CD14-positive monocyte (primary cell): Measurements from ENCODE around the gene TMEM187. TPM values are rescaled to one million over a fixed set of nuclear protein-coding genes. Genes with fewer than 3 reads are reported as not detected.
A peak's percentile ranks its signal among the peaks of the same experiment; 100 is the strongest.

Experiments used
- DNase-seq, 3 donors: peaks; one replicate each; pipeline ENCODE4 v3.0.0-alpha.2; 2011 to 2022
- H2AFZ ChIP-seq: 2 replicates; pipeline ENCODE4 v1.6.0; 2012; ENCODE audit warnings: mild to moderate bottlenecking, low read depth, low read length, inconsistent platforms; ENCODE audit not compliant: insufficient read depth, poor library complexity, severe bottlenecking
- H3K27ac ChIP-seq, 2 donors: 1 replicate in 1 of 2; 2 replicates in 1 of 2; pipeline ENCODE4 v1.5.1; 2012 to 2013; ENCODE audit warnings: low read length in 2 of 2, control low read depth in 1 of 2, inconsistent platforms in 1 of 2, low read depth in 1 of 2, mild to moderate bottlenecking in 1 of 2
- H3K27me3 ChIP-seq, 2 donors: one replicate each; pipeline versions ENCODE4 v1.6.0 to v1.6.1; 2011 to 2013; ENCODE audit warnings: low read length in 2 of 2; ENCODE audit not compliant: control insufficient read depth in 2 of 2, insufficient read depth in 2 of 2
- H3K36me3 ChIP-seq, 2 donors: replicated peaks in 1 of 2; 1 replicate in 1 of 2; 2 replicates in 1 of 2; pipeline versions ENCODE4 v1.5.1 to v1.6.1; 2012 to 2013; ENCODE audit warnings: low read length in 2 of 2, control low read depth in 1 of 2, inconsistent platforms in 1 of 2, mild to moderate bottlenecking in 1 of 2; ENCODE audit not compliant: insufficient read depth in 2 of 2, control insufficient read depth in 1 of 2
- H3K4me1 ChIP-seq, 2 donors: 1 replicate in 1 of 2; 2 replicates in 1 of 2; pipeline versions ENCODE4 v1.5.1 to v1.6.1; 2012 to 2013; ENCODE audit warnings: low read length in 2 of 2, control low read depth in 1 of 2, inconsistent platforms in 1 of 2, mild to moderate bottlenecking in 1 of 2, moderate library complexity in 1 of 2; ENCODE audit not compliant: insufficient read depth in 2 of 2, control insufficient read depth in 1 of 2
- H3K4me2 ChIP-seq: replicated peaks from 2 replicates; pipeline ENCODE3; 2012; ENCODE audit warnings: low read length, moderate library complexity, mild to moderate bottlenecking; ENCODE audit not compliant: poor library complexity, severe bottlenecking; ENCODE audit errors: extremely low read depth
- H3K4me3 ChIP-seq, 3 experiments: fragments of 200-600 bp in 1 of 3; sonication (generic) in 1 of 3; replicated peaks in 1 of 3; 1 replicate in 2 of 3; 2 replicates in 1 of 3; pipeline ENCODE4 v1.5.1; 2011 to 2013; ENCODE audit warnings: low read length in 3 of 3, mild to moderate bottlenecking in 3 of 3, control low read depth in 2 of 3, low read depth in 2 of 3, inconsistent platforms in 1 of 3, moderate library complexity in 1 of 3
- H3K79me2 ChIP-seq: 2 replicates; pipeline ENCODE4 v1.6.0; 2012; ENCODE audit warnings: mild to moderate bottlenecking, control low read depth, inconsistent platforms, low read length, moderate library complexity; ENCODE audit not compliant: insufficient read depth
- H3K9ac ChIP-seq: 2 replicates; pipeline ENCODE4 v1.6.0; 2017; ENCODE audit warnings: low read length, mild to moderate bottlenecking; ENCODE audit not compliant: insufficient read depth, poor library complexity, severe bottlenecking
- H3K9me3 ChIP-seq, 2 donors: replicated peaks in 1 of 2; 1 replicate in 1 of 2; 2 replicates in 1 of 2; pipeline versions ENCODE4 v1.5.1 to v1.6.1; 2012 to 2013; ENCODE audit warnings: low read length in 2 of 2, control low read depth in 1 of 2; ENCODE audit not compliant: control insufficient read depth in 1 of 2, insufficient read depth in 1 of 2
- H4K20me1 ChIP-seq: 2 replicates; pipeline ENCODE4 v1.6.0; 2012; ENCODE audit warnings: mild to moderate bottlenecking, low read length, control low read depth, moderate library complexity; ENCODE audit not compliant: insufficient read depth
- H3K27ac Mint-ChIP-seq, 7 donors: one replicate each; pipeline ENCODE4 v1.8.0; 2020; ENCODE audit warnings: mild to moderate bottlenecking in 7 of 7, mixed read lengths in 7 of 7, moderate library complexity in 6 of 7, inconsistent platforms in 2 of 7
- H3K27me3 Mint-ChIP-seq, 3 donors: one replicate each; pipeline ENCODE4 v1.8.0; 2021 to 2022; ENCODE audit warnings: low read depth in 3 of 3, mild to moderate bottlenecking in 3 of 3, mixed read lengths in 3 of 3, moderate library complexity in 3 of 3, inconsistent platforms in 1 of 3
- H3K36me3 Mint-ChIP-seq, 2 donors: one replicate each; pipeline ENCODE4 v1.8.0; 2020; ENCODE audit warnings: mixed read lengths in 2 of 2, inconsistent platforms in 1 of 2, mild to moderate bottlenecking in 1 of 2
- H3K4me1 Mint-ChIP-seq: one replicate; pipeline ENCODE4 v1.8.0; 2020; ENCODE audit warnings: mild to moderate bottlenecking, mixed read lengths
- H3K4me3 Mint-ChIP-seq, 2 donors: one replicate each; pipeline ENCODE4 v1.8.0; 2020; ENCODE audit warnings: mild to moderate bottlenecking in 2 of 2, mixed read lengths in 2 of 2, moderate library complexity in 1 of 2
- H3K9me3 Mint-ChIP-seq, 7 donors: one replicate each; pipeline ENCODE4 v1.8.0; 2020 to 2022; ENCODE audit warnings: mixed read lengths in 7 of 7, mild to moderate bottlenecking in 6 of 7, moderate library complexity in 6 of 7, inconsistent platforms in 2 of 7
- WGBS: methylation state at CpG from one replicate; pipeline ENCODE4 v1.1.5; 2013; ENCODE audit warnings: missing lambda C conversion rate; ENCODE audit not compliant: insufficient coverage; 5-methylcytosine and 5-hydroxymethylcytosine counted together
- intact Hi-C, 2 donors: fragments of 100-400 bp; cut with micrococcal nuclease; formaldehyde crosslinking; loops; one replicate each; pipeline versions ENCODE4 v1.15.0 to v1.15.1; 2023
- polyA plus RNA-seq, 3 donors: library from polyadenylated mRNA; depleted of rRNA in 1 of 3; unstranded in 2 of 3; stranded (reverse) in 1 of 3; fragments of 300-500 nt in 2 of 3; fragments of >200 nt in 1 of 3; fragmentation: Illumina TruSeq in 2 of 3; gene quantifications; 1 replicate in 2 of 3; 2 replicates in 1 of 3; pipeline ENCODE4 v1.2.3, GENCODE V29; 2012 to 2021
- TF ChIP-seq, protein P1 (sequence below): fragments of 200-600 bp; IDR thresholded peaks from one replicate; pipeline ENCODE4 v1.8.0; 2022; ENCODE audit warnings: antibody characterized with exemption, mild to moderate bottlenecking

Gene TMEM187
- polyA plus RNA-seq, 3 donors: 2.8 to 10.3 (median 4.9) TPM

DNA sequence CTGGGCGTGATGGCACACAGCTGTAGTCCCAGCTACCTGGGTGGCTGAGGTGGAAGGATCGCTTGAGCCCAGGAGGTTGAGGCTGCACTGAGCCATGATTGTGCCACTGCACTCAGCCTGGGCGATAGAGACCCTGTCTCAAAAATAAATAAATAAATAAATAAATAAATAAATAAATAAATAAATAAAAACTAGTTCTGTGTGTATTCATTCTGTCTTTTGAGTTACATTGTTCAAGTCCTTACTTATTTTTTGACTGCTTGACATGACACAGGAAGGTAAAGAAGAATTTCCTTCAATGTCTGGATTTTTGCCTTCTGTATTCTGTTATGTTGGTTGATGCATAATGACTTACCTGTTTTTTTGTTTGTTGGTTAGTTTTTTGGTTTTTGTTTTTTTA is 35.5 kb upstream of the TMEM187 start:
- DNase-seq: no peak
- Histone ChIP-seq H3K27me3 (peaks cover 0 to 3% of the 10 kb centered on the region in 2 donors), H3K4me1 (peaks cover 21 to 23% of the 10 kb centered on the region in 2 donors), H3K9me3 (no peaks in the 10 kb centered on the region), H3K4me2 (no peak overlapping the region), H3K79me2 (peaks cover 24% of the 10 kb centered on the region), H3K27ac (no peak overlapping the region), H2AFZ (no peak overlapping the region), H4K20me1 (peaks cover 69% of the 10 kb centered on the region), H3K36me3 (peaks cover 21 to 33% of the 10 kb centered on the region in 2 donors), H3K9ac (no peak overlapping the region), H3K4me3 (no peak overlapping the region)
- Mint-ChIP-seq H3K4me3 (no peak overlapping the region), H3K36me3 (peaks cover 16 to 30% of the 10 kb centered on the region in 2 donors), H3K4me1 (peaks cover 26% of the 10 kb centered on the region), H3K27ac (no peak overlapping the region), H3K27me3 (peaks cover 0 to 57% (median 1%) of the 10 kb centered on the region in 3 donors), H3K9me3 (peaks cover 0 to 14% (median 2%) of the 10 kb centered on the region in 7 donors)
- intact Hi-C loops: no loop called here
- WGBS: no CpG with 5 or more reads among the region's 3 CpGs
- TF ChIP-seq, protein P1, sequence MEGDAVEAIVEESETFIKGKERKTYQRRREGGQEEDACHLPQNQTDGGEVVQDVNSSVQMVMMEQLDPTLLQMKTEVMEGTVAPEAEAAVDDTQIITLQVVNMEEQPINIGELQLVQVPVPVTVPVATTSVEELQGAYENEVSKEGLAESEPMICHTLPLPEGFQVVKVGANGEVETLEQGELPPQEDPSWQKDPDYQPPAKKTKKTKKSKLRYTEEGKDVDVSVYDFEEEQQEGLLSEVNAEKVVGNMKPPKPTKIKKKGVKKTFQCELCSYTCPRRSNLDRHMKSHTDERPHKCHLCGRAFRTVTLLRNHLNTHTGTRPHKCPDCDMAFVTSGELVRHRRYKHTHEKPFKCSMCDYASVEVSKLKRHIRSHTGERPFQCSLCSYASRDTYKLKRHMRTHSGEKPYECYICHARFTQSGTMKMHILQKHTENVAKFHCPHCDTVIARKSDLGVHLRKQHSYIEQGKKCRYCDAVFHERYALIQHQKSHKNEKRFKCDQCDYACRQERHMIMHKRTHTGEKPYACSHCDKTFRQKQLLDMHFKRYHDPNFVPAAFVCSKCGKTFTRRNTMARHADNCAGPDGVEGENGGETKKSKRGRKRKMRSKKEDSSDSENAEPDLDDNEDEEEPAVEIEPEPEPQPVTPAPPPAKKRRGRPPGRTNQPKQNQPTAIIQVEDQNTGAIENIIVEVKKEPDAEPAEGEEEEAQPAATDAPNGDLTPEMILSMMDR: no peak

DNA sequence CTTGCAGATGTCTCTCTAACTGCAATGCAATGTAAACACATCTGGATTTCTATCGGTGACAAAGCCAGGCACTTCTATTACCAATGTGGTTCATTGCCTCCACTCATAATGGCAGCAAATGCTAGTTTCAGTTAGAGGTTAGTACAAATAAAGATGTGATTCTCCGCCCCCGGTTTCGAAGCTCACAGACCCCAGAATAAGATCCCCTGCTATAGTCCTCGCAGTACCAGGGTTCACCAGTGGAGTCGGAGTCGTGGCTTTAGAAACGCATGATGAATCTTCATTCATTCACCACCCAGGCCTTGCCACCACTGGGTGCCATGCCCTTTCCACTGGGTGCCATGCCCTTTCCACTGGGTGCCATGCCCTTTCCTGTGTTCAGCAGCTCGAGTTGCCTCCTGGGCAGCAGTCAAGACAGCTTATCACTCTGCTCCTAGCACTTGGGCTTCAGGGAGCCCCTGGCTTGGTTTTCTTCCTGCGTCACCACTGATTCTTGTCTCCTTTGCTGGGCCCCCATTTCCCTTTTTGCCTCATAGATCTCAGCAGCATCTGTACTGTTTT is 34.2 kb upstream of the TMEM187 start:
- H3K79me2 ChIP-seq: peaks cover 24% of the 10 kb centered on the region
- Mint-ChIP-seq H3K27me3 (peaks cover 0 to 58% (median 1%) of the 10 kb centered on the region in 3 donors), H3K36me3 (peaks cover 14 to 27% of the 10 kb centered on the region in 2 donors), H3K9me3 (peaks cover 0 to 14% (median 2%) of the 10 kb centered on the region in 7 donors), H3K4me1 (peaks cover 32% of the 10 kb centered on the region), H3K27ac (peak overlapping the region in 1 of 7 donors; percentile 68), H3K4me3 (no peak overlapping the region)
- no peaks in the 10 kb centered on the region for H3K9me3 ChIP-seq
- peaks cover 66% of the 10 kb centered on the region for H4K20me1 ChIP-seq
- intact Hi-C loops: no loop called here
- no peak overlapping the region for H3K9ac ChIP-seq
- peaks cover 33 to 35% of the 10 kb centered on the region in 2 donors for H3K4me1 ChIP-seq
- WGBS: 80% methylated on average over 2 of the region's 10 CpGs
- no peak overlapping the region for H3K27ac ChIP-seq
- H3K4me3 ChIP-seq: no peak overlapping the region
- H3K4me2 ChIP-seq: no peak overlapping the region
- DNase-seq: no peak
- peaks cover 0 to 3% of the 10 kb centered on the region in 2 donors for H3K27me3 ChIP-seq
- TF ChIP-seq, protein P1: no peak
- no peak overlapping the region for H2AFZ ChIP-seq
- peaks cover 16 to 23% of the 10 kb centered on the region in 2 donors for H3K36me3 ChIP-seq
